Subcutaneous adipose tissue (tissue), 4 donors: ENCODE measurements around the gene OSBPL9. TPM values are rescaled to one million over a fixed set of nuclear protein-coding genes. Genes with fewer than 3 reads are reported as not detected.

Source experiments
- CTCF ChIP-seq: fragments of 450-650 bp; IDR thresholded peaks from one replicate; pipeline ENCODE4 v1.5.1; 2016; ENCODE audit warnings: low read depth, mild to moderate bottlenecking, control low read depth, antibody characterized with exemption, moderate library complexity
- total RNA-seq, 4 donors: library from RNA; depleted of rRNA; stranded (reverse); fragments of >200 nt; gene quantifications; one replicate each; pipeline ENCODE4 v1.1.0, GENCODE V29; 2016

OSBPL9 gene
- total RNA-seq, 4 donors from 2014 or later: 75.2 to 197 (median 96.6) TPM

GRCh38 chr1:51610637-51611036, 6.3 kb upstream of the OSBPL9 start:
- TF ChIP-seq CTCF: no peak

GRCh38 chr1:51612447-51612961, 4.4 kb upstream of the OSBPL9 start:
- TF ChIP-seq CTCF: no peak

- TF ChIP-seq CTCF: no peak
These were observed 1.1 kb upstream of the OSBPL9 start for GRCh38 chr1:51615780-51616291.

GRCh38 chr1:51616490-51616889, 402 bp upstream of the OSBPL9 start:
- TF ChIP-seq CTCF: no peak

GRCh38 chr1:51618715-51619114, 1.8 kb downstream of the OSBPL9 start:
- no peak for TF ChIP-seq CTCF

- no peak for TF ChIP-seq CTCF
These were observed 3.6 kb downstream of the OSBPL9 start for GRCh38 chr1:51620470-51620869.

GRCh38 chr1:51621161-51621560, 4.3 kb downstream of the OSBPL9 start:
- no peak for TF ChIP-seq CTCF
